Vagina (tissue), 2 donors: Measurements from ENCODE around the gene SIPA1L3.

ENCODE experiments used
- POLR2A ChIP-seq, 2 donors: fragments of 450-650 bp; IDR thresholded peaks; one replicate each; pipeline ENCODE4 v1.6.1; 2017; ENCODE audit warnings: antibody characterized with exemption in 2 of 2, mild to moderate bottlenecking in 2 of 2, moderate library complexity in 2 of 2
- POLR2AphosphoS5 ChIP-seq, 2 donors: sonication (generic); formaldehyde crosslinking; IDR thresholded peaks; one replicate each; pipeline ENCODE4 v1.9.0; 2017; ENCODE audit warnings: antibody characterized with exemption in 2 of 2, mild to moderate bottlenecking in 2 of 2, low read depth in 1 of 2; ENCODE audit not compliant: insufficient read depth in 1 of 2
- TF ChIP-seq, protein P1 (sequence below), 3 experiments: fragments of 450-650 bp in 2 of 3; fragments of 200-600 bp in 1 of 3; sonication (generic) in 1 of 3; IDR thresholded peaks; one replicate each; pipeline ENCODE4 v1.5.1; 2017 to 2019; ENCODE audit warnings: antibody characterized with exemption in 3 of 3, mild to moderate bottlenecking in 2 of 3, moderate library complexity in 2 of 3

DNA sequence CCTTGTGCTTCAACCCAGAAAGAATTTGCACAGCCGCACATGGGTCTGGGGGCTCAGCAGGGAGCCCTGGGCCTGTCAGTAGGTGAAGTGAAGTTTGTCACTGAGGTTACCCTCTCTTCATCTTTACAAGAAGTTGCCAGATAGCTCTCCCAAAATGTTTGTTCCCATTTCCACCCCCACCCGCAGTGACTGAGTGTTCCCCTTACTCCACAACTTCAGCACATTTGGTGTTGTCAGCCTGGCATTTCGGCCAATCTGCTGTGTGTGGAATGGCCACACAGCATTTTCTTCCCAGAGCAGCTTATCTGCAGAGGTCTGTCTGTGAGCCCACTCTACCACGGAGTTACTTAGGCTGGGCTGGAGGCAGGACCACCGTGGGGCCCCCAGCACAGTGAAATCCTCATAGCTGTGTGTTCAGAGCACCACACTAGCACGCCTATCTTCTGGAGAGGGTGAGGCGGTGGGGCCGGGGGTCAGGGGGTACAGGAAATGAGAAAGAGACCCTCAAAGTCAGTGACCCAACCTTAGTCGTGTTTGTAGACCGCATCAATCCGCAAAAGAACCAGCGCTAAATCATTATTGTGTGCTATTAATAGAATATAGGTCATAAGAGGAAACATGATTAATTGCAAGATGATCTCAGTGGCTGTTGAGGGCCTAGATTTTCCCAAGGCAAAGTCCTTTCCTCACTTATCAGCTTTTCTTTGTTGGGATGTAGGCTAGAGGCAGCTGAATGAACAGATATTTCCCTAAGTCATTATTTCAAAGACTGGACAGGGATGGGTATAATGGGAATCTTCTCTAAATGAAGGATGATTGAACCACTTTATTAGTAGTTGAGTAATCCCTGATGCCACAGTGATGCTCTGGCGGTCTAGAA is 116.0 kb downstream of the SIPA1L3 start:
- TF ChIP-seq, protein P1, sequence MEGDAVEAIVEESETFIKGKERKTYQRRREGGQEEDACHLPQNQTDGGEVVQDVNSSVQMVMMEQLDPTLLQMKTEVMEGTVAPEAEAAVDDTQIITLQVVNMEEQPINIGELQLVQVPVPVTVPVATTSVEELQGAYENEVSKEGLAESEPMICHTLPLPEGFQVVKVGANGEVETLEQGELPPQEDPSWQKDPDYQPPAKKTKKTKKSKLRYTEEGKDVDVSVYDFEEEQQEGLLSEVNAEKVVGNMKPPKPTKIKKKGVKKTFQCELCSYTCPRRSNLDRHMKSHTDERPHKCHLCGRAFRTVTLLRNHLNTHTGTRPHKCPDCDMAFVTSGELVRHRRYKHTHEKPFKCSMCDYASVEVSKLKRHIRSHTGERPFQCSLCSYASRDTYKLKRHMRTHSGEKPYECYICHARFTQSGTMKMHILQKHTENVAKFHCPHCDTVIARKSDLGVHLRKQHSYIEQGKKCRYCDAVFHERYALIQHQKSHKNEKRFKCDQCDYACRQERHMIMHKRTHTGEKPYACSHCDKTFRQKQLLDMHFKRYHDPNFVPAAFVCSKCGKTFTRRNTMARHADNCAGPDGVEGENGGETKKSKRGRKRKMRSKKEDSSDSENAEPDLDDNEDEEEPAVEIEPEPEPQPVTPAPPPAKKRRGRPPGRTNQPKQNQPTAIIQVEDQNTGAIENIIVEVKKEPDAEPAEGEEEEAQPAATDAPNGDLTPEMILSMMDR (IDR thresholded peaks at IDR 0.05) = no peak
- no peak for TF ChIP-seq POLR2AphosphoS5 (IDR thresholded peaks at IDR 0.05; ENCODE audit: insufficient read depth in 1 of 2, low read depth in 1 of 2)
- TF ChIP-seq POLR2A (IDR thresholded peaks at IDR 0.05) = no peak
